HL-60/S4 treated with retinoic acid at 250 ng/mL for 4 days and 3 days (cell line): ENCODE measurements around the gene RALGAPA2.

Experiments used
- in situ Hi-C: fragments of 300-500 bp; cut with MboI; formaldehyde crosslinking; loops from 2 replicates; pipeline ENCODE4 v1.7.0; 2022; ENCODE audit warnings: low sequenced_read_pairs

The RALGAPA2 gene

GRCh38 chr20:20685635-20686034, 26.8 kb downstream of the RALGAPA2 start:
- in situ Hi-C loops: no loop called here

DNA sequence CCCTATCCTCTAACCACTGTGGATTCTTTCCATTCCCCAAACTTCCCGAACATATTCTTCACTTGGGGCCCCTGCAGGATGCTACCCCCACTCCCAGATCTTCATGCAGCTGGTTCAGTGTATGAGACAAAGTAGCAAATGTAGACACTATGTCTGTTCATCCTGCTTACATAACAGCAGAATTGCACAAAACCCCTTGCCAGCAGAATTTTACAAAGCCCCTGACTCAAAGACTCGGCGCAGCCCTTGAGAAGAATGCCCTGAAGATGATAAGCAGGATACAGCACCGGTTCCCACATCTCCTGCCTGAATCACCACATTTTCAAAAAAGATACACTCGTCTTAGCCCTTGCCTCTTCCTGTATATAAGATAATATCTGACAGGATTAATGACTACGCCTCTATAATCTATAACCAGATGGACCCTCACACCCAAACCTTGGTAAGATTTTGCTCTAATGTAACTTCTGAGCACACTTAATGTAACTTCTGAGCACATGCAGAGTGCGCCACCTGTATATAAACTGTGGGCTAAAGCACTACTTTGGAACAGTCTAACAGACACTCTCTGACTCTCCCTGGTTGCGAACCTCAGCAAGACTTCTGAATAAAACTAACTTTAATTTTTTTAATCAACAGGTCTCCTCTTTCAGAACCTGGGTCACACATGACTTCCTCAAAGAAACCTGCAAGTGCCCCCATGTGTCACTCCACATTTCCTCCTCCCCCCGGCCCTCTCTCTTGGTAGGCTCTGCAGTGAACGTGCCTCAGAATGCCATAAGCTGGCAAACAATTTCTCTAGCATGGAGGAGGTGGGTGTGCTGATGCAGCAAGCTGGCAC, 28.7 kb downstream of the RALGAPA2 start:
- in situ Hi-C loops: no loop called here

DNA sequence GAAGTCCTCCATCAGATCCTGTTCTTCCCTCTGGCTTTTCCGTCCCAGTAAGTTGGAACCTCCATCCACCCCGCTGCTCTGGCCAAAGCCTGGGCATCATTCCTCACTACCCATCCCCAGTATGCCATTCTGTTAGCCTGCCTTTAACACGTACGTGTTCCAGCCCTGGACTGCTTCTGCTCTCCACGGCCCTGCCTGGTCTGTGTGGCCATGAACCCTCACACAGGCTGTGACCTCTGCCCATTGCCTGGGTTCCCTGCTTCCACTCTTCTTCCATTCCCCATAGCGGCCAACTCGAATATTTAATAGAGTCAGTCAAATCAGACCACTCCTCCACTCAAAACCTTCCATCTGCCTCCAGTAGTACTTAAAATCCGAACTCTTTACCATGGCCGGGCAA, 29.4 kb downstream of the RALGAPA2 start:
- in situ Hi-C loops: no loop called here

DNA sequence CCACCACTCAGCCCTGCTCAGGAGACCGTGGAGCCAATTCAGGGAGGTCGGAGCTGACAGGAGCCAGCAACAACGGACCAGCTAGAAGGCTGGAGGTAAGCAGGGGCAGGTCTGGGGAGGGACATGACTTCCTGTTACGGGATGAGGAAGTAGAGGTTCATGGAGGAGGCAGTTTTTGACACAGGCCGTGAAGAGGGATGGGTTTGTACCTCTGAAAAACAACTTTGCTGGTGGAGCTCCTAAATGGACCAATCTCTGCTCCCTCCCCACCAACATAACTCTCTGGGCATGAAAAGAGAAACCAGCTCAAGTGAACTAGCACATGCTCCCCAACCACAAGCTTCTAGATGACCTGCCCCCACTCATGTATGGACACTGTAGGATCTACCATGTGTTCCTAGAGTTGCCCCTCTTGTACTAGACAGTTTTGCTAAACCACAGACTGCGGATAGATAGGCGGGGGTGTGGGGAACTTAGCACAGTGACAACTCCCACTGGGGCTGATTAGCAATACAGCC, 31.4 kb downstream of the RALGAPA2 start:
- in situ Hi-C loops: no loop called here

GRCh38 chr20:20679316-20679715, 33.1 kb downstream of the RALGAPA2 start:
- in situ Hi-C loops: loop anchor here (10.0 kb wide), 1 partner anchor 145 kb away; no protein-coding TSS in a partner anchor

DNA sequence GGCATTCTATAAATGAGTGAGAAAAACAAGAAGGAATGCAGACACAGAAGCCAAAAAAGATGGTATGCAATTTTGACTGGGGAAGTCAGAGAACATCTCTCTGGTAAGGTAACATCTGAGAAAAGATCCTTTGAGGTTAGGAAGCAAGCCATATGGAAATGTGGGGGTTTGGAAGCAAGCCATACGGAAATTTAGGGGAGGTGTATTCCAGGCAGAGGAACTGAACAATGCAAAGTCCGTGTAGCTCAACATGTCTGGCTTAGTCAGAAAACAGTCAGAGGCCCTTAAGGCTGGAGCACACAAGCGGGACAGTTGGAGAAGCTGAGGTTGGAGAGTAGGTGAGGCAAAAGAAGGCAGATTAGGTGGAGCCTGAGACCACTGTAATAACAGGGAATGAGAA, 35.3 kb downstream of the RALGAPA2 start:
- in situ Hi-C loops: loop anchor here (10.0 kb wide), 1 partner anchor 148 kb away; no protein-coding TSS in a partner anchor

- in situ Hi-C loops: no loop called here
Measured at GRCh38 chr20:20668639-20669038, 43.8 kb downstream of the RALGAPA2 start.

GRCh38 chr20:20666359-20666758, 46.1 kb downstream of the RALGAPA2 start:
- in situ Hi-C loops: no loop called here

DNA sequence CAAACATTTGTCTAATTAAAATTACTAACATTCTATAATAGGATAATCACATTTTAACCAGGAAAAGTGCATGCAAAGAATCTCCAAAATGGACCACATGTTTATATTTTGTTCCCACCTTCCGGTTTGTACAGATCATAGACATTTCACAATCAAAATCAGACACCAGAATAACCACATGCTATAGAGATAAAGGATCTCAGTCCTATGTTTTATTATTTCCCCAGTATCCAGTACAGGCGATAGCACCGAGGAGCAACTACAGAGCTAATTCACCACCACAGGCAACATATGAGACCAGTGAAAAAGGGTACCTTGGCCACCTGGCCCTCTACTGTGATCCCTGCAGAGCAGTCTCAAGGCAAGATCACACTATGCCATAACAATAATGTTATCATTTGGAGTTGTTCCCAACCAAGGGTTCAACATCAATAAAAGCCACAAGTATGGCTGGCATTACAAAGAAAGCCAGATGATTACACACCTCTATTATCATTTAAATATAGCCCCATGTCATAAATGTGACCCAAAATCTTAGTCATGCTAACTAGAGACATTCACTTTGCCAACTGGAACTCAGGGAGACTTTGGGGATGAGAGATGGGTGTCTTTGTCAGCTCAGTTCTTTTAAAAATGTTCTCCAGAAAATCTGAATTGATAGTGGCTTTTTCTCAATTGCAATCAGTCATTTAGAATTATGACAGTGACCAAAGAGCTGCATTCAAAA, 46.7 kb downstream of the RALGAPA2 start:
- in situ Hi-C loops: no loop called here

DNA sequence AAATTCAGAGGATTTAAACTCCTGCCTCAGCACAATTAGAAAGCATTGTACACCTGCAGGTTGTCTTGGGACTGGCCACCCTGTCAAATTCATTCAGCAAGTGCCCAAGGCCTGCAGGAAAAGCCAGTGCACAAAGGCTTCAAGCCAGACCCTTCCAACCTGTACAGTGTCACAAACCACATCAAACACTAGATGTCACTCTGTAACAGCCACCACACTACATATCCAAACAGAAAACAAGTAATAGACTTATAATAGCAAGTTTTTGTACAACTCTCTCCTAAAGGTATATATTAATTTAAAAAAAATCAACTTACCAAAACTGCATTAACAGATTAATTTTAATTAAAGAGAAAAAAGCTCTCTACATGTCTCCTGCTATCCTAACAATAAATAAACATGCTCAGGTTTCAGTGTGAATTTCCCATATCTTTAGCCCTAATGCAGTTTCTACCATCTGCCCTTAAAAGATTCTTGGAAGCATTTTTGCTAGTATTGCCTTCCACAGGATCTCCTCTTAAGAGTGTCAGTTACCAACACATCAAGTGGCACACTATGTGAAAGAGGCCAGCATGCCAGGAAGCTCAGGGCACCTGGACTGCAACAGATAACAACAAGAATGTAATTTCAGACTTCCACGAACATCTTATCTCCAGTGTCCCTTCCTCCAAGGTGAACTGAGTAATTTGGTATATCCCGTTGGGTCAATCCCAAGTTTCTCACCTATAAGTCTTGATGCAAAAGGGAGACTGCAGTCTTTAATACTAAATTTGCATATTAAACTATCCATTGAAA, 47.5 kb downstream of the RALGAPA2 start:
- in situ Hi-C loops: no loop called here

GRCh38 chr20:20663841-20664240, 48.6 kb downstream of the RALGAPA2 start:
- in situ Hi-C loops: no loop called here

- in situ Hi-C loops: no loop called here
Measured at GRCh38 chr20:20658871-20659431, 53.5 kb downstream of the RALGAPA2 start.

GRCh38 chr20:20658123-20658522, 54.3 kb downstream of the RALGAPA2 start:
- in situ Hi-C loops: no loop called here

GRCh38 chr20:20657092-20657491, 55.4 kb downstream of the RALGAPA2 start:
- in situ Hi-C loops: no loop called here

DNA sequence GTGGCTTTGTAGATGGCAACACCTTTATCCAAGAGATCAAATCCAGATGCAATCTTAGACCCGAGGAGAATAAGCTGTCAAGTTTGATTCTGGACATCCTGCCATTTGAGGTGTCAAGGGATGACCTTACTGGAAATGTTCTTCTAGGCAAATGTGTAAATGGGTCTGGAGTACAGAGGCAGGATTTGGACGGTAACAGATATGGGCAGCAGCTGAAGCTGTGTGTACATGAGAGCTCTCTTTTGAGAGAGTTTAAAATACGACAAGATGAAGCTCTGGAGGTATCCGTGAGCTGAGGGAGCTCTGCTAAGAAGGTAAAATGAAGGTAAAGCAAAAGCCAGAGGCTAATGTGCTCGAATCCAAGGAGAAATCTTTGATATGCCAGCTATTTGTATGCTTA, 56.6 kb downstream of the RALGAPA2 start:
- in situ Hi-C loops: no loop called here

DNA sequence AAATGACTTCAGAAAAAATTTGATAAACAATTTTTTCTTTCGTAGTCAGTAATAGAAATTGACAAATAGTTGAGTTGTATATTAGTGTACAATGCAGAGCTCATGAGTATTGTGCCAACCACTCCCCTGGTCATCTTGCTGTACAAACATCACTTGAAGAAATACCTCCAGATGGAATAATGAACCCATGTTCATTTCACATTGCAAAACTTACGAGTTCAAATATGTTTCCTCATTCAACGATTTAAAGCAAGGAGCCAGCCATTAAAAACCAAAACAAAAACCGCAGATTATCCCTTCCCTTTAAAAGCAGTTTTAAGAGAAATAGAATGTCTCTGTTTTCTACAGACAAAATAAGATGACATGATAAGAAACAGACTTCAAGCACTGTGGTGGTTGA, 62.5 kb downstream of the RALGAPA2 start:
- in situ Hi-C loops: no loop called here

DNA sequence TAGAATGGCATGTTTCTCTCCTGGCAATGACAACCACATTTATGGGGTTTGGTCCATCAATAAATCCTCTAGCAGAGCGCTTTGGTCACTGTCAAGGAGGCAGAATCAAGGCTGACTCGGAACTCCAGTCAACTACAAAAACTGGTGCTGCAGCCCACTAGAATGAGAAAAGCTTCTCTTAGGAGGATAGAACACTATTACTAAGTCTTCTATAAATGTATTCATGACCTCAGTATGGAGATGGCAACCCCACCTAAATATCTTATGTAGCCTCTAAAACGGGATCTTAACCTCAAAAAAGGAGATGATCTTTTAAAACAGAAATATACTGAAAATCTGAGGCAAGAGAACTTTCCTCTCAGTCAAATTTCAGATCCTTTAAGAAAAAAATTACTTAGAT, 68.5 kb downstream of the RALGAPA2 start:
- in situ Hi-C loops: no loop called here

DNA sequence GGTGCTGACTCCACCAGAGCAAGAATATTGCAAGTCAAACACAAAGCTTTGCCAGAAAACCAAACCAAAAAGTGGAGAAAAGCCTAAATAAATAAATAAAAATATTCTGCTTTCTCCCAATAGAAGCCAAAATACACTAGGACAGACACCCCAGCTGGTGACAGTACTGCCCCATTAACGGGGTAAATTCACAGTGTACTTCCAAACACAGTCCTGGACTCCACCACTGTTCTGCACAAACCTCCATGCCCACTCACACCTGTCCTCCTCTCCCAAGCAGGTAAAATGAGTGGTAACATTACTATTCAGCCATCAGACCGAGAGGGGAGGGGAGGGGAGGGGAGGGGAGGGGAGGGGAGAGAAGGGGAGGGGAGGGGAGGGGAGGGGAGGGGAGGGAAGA, 70.7 kb downstream of the RALGAPA2 start:
- in situ Hi-C loops: no loop called here

DNA sequence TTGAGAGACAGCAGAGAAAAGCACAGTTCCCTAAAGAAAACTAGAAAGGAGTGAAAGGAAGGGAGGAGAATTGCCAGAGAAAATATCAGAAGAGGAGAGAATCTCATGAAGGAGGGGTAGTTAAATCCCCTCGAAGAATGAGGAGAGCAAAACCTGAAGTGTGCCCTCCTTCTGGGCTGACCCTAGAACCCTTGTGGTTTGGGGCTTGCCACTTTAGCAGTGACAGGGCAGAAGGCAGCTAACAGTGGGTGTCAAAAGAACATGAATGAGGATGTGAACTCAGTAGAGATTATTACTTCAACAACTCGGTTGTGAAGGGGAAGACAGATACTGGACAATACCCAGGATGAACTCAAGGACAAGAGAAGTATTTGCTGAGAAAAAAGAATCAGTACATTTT, 73.6 kb downstream of the RALGAPA2 start:
- in situ Hi-C loops: no loop called here

DNA sequence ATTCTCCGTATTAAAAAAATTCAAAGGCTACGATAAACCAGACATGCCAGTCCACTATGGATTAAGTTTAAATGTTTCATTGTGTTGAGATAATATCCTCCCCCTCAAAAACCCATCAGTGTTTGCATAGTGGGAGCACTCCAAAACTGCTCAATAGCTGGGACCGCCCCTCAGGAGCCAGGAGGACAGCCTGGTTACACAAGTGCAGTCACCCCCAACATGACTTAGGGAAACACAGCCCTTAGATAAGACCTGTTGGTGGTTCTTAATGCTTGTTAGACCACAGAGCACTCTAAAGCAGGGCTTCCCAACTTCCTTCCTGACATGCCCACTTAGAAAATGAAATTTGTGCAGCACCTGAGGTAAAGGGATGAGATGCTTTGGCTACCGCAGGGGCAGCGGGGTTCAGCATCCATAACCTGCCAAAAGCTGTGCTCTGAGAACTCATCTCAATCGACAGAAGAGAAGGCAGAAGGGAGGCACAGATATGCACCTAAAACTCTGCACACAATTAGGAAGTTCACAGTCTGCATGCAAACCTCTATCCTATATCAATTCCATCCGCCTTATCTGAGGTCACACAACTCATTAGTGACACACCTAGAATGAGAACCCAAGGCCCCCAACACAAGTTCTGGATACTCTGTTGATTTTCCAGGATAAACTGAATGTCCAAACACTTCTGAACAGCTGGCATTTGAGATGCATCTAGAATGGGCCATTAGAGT, 74.3 kb downstream of the RALGAPA2 start:
- in situ Hi-C loops: no loop called here
